ENCODE data around the gene PRDX5. TPM values are rescaled to one million over a fixed set of nuclear protein-coding genes. Genes with fewer than 3 reads are reported as not detected.
A peak's percentile ranks its signal among the peaks of the same experiment; 100 is the strongest.

The PRDX5 gene
- total and polyA plus RNA-seq, 9 of the 15 experiments (the other 6 are each of a cell fraction or from before 2014, with no cell fraction given): 40.8 to 327 (median 204) TPM

DNA sequence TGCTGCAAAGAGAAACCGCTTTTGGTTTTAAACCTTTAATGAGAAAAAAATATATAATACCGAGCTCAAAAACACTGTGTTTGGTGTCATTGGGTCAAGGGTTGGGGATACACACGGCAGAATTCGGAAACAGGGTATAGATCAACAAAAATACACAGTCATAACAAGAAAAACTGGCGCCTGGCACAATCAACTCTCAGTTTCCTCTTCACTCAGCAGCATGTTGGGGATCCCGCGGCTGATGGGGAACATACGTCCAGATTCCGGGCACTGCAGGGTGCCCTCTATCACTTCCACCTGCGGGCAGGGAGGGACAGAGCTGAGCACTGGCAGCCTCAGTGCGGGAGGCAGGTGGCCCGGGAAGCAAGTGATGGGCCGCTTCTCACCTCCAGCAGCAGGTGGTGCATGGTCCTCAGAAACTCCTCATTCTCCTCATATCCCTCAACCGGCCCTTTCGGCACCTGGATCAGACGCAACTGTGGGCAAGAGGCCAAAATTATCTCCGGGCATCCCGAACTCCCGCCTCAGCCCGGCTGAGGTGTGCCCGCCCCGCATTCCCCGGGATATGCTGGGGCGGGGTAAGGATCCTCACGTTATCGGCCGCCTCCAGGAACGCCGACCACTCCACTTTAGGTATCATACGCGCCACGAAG, 1.1 kb upstream of the PRDX5 start:
- intact Hi-C loops (cut with micrococcal nuclease) (loop anchor here (1.0 kb wide), 2 partner anchors 15 to 39 kb away; no protein-coding TSS in a partner anchor), in situ Hi-C loops (cut with MboI) (no loop called here)
- TSS peak; percentile 99 for BruUV-seq (replicated peaks)
- peak; percentile 42 for FAIRE-seq
- H3K9me1 ChIP-seq (ENCODE audit: control insufficient read depth, insufficient read depth, low read length): no peaks in the 10 kb centered on the region
- DNase-seq (ENCODE audit: extremely low read depth in 1 of 4, low spot score in 3 of 4): peak; percentile 42 to 71 (median 60)
- H4K20me1 ChIP-seq (replicated peaks; ENCODE audit: control insufficient read depth, insufficient read depth, low read length): no peaks in the 10 kb centered on the region; the same call in 1 of the 2 replicates
- peaks cover 8 to 63% of the 10 kb centered on the region in 2 experiments; a peak in 4 of 5 replicates for H3K4me1 ChIP-seq (replicated peaks in 1 of 2; ENCODE audit: control insufficient read depth in 2 of 2, insufficient read depth in 2 of 2, low read length in 2 of 2)
- no peaks in the 10 kb centered on the region for H3K9me3 ChIP-seq (replicated peaks; ENCODE audit: control insufficient read depth, insufficient read depth, low read depth, low read length)
- ChIA-PET POLR2A (interaction anchor here (0.8 to 2.6 kb wide), 15 partner anchors 8 to 131 kb away, joined by 3 to 12 read pairs (median 6); partner anchors contain the start of genes CCDC88B and STIP1), CTCF (ENCODE audit: low intra/inter-chr PET ratio) (interaction anchor here (1.1 to 2.7 kb wide), 4 partner anchors 15 to 337 kb away, joined by 3 to 19 read pairs (median 6); no protein-coding TSS in a partner anchor)
- WGBS (ENCODE audit: insufficient coverage, low coverage, missing lambda C conversion rate): 1% methylated on average over 28 of the region's 32 CpGs
- peak overlapping the region; percentile 94 for H3K4me3 ChIP-seq
- peak overlapping the region; percentile 92 to 94 for H3K9ac ChIP-seq (ENCODE audit: insufficient read depth in 1 of 2, low read depth in 2 of 2, low read length in 2 of 2)
- ATAC-seq: peak; percentile 41
- peak overlapping the region; percentile 99 for H3K27ac ChIP-seq (ENCODE audit: extremely low read depth, low read depth, low read length)
- H3K79me2 ChIP-seq (ENCODE audit: control insufficient read depth, insufficient read depth, low read length): peaks cover 41% of the 10 kb centered on the region
- H3K4me2 ChIP-seq (ENCODE audit: insufficient read depth, low read length): peak overlapping the region; percentile 95
- peaks cover 66% of the 10 kb centered on the region for H3K36me3 ChIP-seq (ENCODE audit: control insufficient read depth, insufficient read depth, low read length)
- no peaks in the 10 kb centered on the region for H3K27me3 ChIP-seq (ENCODE audit: control insufficient read depth in 2 of 2, insufficient read depth in 2 of 2, low read length in 2 of 2)
- peak overlapping the region; percentile 92 for H2AFZ ChIP-seq (ENCODE audit: low read depth, low read length)
- TF ChIP-seq ZNF589 (CRISPR knock-in tag; IDR thresholded peaks at IDR 0.05; ENCODE audit: low read depth): no peak
- no peak for TF ChIP-seq ZNF57 (CRISPR knock-in tag; IDR thresholded peaks at IDR 0.05)
- TF ChIP-seq PHF21A (IDR thresholded peaks at IDR 0.05; ENCODE audit: borderline replicate concordance, low read depth): no peak
- no peak; the same call in 1 of the 2 replicates for TF ChIP-seq HDAC2 (IDR thresholded peaks at IDR 0.05)
- 0 out of 2 replicates have a peak, but pooled peaks have one; percentile 19 for TF ChIP-seq SMARCA4 (IDR thresholded peaks at IDR 0.05)
- no peak for TF ChIP-seq HDAC8 (tag; IDR thresholded peaks at IDR 0.05)
- TF ChIP-seq, protein P1, sequence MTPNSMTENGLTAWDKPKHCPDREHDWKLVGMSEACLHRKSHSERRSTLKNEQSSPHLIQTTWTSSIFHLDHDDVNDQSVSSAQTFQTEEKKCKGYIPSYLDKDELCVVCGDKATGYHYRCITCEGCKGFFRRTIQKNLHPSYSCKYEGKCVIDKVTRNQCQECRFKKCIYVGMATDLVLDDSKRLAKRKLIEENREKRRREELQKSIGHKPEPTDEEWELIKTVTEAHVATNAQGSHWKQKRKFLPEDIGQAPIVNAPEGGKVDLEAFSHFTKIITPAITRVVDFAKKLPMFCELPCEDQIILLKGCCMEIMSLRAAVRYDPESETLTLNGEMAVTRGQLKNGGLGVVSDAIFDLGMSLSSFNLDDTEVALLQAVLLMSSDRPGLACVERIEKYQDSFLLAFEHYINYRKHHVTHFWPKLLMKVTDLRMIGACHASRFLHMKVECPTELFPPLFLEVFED (CRISPR knock-in tag; conservative IDR thresholded peaks at IDR 0.05): no peak
- 0 out of 2 replicates have a peak, but pooled peaks have one; percentile 41 for TF ChIP-seq GATAD2A (IDR thresholded peaks at IDR 0.05)
- TF ChIP-seq, protein P2, sequence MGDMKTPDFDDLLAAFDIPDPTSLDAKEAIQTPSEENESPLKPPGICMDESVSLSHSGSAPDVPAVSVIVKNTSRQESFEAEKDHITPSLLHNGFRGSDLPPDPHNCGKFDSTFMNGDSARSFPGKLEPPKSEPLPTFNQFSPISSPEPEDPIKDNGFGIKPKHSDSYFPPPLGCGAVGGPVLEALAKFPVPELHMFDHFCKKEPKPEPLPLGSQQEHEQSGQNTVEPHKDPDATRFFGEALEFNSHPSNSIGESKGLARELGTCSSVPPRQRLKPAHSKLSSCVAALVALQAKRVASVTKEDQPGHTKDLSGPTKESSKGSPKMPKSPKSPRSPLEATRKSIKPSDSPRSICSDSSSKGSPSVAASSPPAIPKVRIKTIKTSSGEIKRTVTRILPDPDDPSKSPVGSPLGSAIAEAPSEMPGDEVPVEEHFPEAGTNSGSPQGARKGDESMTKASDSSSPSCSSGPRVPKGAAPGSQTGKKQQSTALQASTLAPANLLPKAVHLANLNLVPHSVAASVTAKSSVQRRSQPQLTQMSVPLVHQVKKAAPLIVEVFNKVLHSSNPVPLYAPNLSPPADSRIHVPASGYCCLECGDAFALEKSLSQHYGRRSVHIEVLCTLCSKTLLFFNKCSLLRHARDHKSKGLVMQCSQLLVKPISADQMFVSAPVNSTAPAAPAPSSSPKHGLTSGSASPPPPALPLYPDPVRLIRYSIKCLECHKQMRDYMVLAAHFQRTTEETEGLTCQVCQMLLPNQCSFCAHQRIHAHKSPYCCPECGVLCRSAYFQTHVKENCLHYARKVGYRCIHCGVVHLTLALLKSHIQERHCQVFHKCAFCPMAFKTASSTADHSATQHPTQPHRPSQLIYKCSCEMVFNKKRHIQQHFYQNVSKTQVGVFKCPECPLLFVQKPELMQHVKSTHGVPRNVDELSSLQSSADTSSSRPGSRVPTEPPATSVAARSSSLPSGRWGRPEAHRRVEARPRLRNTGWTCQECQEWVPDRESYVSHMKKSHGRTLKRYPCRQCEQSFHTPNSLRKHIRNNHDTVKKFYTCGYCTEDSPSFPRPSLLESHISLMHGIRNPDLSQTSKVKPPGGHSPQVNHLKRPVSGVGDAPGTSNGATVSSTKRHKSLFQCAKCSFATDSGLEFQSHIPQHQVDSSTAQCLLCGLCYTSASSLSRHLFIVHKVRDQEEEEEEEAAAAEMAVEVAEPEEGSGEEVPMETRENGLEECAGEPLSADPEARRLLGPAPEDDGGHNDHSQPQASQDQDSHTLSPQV (IDR thresholded peaks at IDR 0.05): peak; percentile 34; the same call in 1 of the 2 replicates
- no peak for TF ChIP-seq C11orf30 (IDR thresholded peaks at IDR 0.05; ENCODE audit: low read depth)
- 0 out of 2 replicates have a peak, but pooled peaks have one; percentile 46 for TF ChIP-seq TARDBP (IDR thresholded peaks at IDR 0.05)
- TF ChIP-seq, protein P3, sequence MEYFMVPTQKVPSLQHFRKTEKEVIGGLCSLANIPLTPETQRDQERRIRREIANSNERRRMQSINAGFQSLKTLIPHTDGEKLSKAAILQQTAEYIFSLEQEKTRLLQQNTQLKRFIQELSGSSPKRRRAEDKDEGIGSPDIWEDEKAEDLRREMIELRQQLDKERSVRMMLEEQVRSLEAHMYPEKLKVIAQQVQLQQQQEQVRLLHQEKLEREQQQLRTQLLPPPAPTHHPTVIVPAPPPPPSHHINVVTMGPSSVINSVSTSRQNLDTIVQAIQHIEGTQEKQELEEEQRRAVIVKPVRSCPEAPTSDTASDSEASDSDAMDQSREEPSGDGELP (CRISPR knock-in tag; IDR thresholded peaks at IDR 0.05; ENCODE audit: borderline replicate concordance): peak; percentile 51; the same call in 1 of the 2 replicates
- no peak for TF ChIP-seq SIX5 (IDR thresholded peaks at IDR 0.05; ENCODE audit: borderline replicate concordance in 1 of 2, insufficient read depth in 1 of 2, low read depth in 1 of 2, low read length in 2 of 2)
- no peak for TF ChIP-seq CBFB (CRISPR knock-in tag; IDR thresholded peaks at IDR 0.05)
